Measurements from ENCODE around the gene CD248. TPM values are rescaled to one million over a fixed set of nuclear protein-coding genes. Genes with fewer than 3 reads are reported as not detected.

The CD248 gene
- total RNA-seq, 1 experiment from 2014 or later, result not detected

GRCh38 chr11:66318600-66318970 is 1.7 kb upstream of the CD248 start:
- 0 out of 2 replicates have a peak, but pooled peaks cover 10% of the 10 kb centered on the region for H3K4me1 ChIP-seq (replicated peaks; ENCODE audit: insufficient read depth)
- peaks cover 13% of the 10 kb centered on the region; the same call in 1 of the 2 replicates for H3K9me3 ChIP-seq (ENCODE audit: insufficient read depth, low read depth)
- H3K79me2 ChIP-seq (ENCODE audit: low read depth), result no peaks in the 10 kb centered on the region
- intact Hi-C loops (cut with micrococcal nuclease; ENCODE audit: unreplicated experiment), result no loop called here
- no peak overlapping the region for H3K27ac ChIP-seq
- H3K36me3 ChIP-seq (ENCODE audit: low read depth), result no peaks in the 10 kb centered on the region
- no peak overlapping the region for H2AFZ ChIP-seq
- ChIA-PET POLR2A (ENCODE audit: unreplicated experiment) (no interaction called here), CTCF (no interaction called here)
- no peak for DNase-seq
- no TSS peak for BruUV-seq (replicated peaks)
- TF ChIP-seq EZH2 (IDR thresholded peaks at IDR 0.05; ENCODE audit: low read depth), result no peak
- TF ChIP-seq CTCF (conservative IDR thresholded peaks at IDR 0.05), result no peak
- no peak overlapping the region for H3K4me3 ChIP-seq
- H3F3A ChIP-seq (ENCODE audit: insufficient read depth, low read depth), result 0 out of 2 replicates have a peak, but pooled peaks cover 3% of the 10 kb centered on the region
- no peak overlapping the region for H3K4me2 ChIP-seq
- no peaks in the 10 kb centered on the region for H4K20me1 ChIP-seq (ENCODE audit: insufficient read depth)
- no peaks in the 10 kb centered on the region for H3K9me2 ChIP-seq (ENCODE audit: insufficient read depth)
- H3K27me3 ChIP-seq (ENCODE audit: insufficient read depth, low read depth), result peaks cover 8% of the 10 kb centered on the region; the same call in 1 of the 2 replicates

GRCh38 chr11:66317723-66318599 is 1.1 kb upstream of the CD248 start:
- TF ChIP-seq EZH2 (IDR thresholded peaks at IDR 0.05; ENCODE audit: low read depth) (no peak), CTCF (conservative IDR thresholded peaks at IDR 0.05) (no peak)
- Histone ChIP-seq H2AFZ (no peak overlapping the region), H3K27me3 (ENCODE audit: insufficient read depth, low read depth) (peaks cover 8% of the 10 kb centered on the region; the same call in 1 of the 2 replicates), H4K20me1 (ENCODE audit: insufficient read depth) (no peaks in the 10 kb centered on the region), H3K4me2 (no peak overlapping the region), H3K4me3 (no peak overlapping the region), H3K4me1 (replicated peaks; ENCODE audit: insufficient read depth) (peaks cover 15% of the 10 kb centered on the region), H3F3A (ENCODE audit: insufficient read depth, low read depth) (0 out of 2 replicates have a peak, but pooled peaks cover 3% of the 10 kb centered on the region), H3K79me2 (ENCODE audit: low read depth) (no peaks in the 10 kb centered on the region), H3K9me3 (ENCODE audit: insufficient read depth, low read depth) (peaks cover 13% of the 10 kb centered on the region; the same call in 1 of the 2 replicates), H3K27ac (no peak overlapping the region), H3K36me3 (ENCODE audit: low read depth) (no peaks in the 10 kb centered on the region), H3K9me2 (ENCODE audit: insufficient read depth) (no peaks in the 10 kb centered on the region)
- DNase-seq, result no peak
- intact Hi-C loops (cut with micrococcal nuclease; ENCODE audit: unreplicated experiment), result no loop called here
- BruUV-seq (replicated peaks), result no TSS peak
- ChIA-PET CTCF (no interaction called here), POLR2A (ENCODE audit: unreplicated experiment) (interaction anchor here (0.7 kb wide), 1 partner anchor 228 kb away, joined by 6 read pairs; no protein-coding TSS in a partner anchor)

- no peak overlapping the region for H3K27ac ChIP-seq
- intact Hi-C loops (cut with micrococcal nuclease; ENCODE audit: unreplicated experiment), result no loop called here
- H4K20me1 ChIP-seq (ENCODE audit: insufficient read depth), result no peaks in the 10 kb centered on the region
- H2AFZ ChIP-seq, result no peak overlapping the region
- peaks cover 8% of the 10 kb centered on the region; the same call in 1 of the 2 replicates for H3K27me3 ChIP-seq (ENCODE audit: insufficient read depth, low read depth)
- no peak overlapping the region for H3K4me2 ChIP-seq
- H3F3A ChIP-seq (ENCODE audit: insufficient read depth, low read depth), result peaks cover 4% of the 10 kb centered on the region; the same call in 1 of the 2 replicates
- CTCF ChIA-PET, result no interaction called here
- DNase-seq, result no peak
- peaks cover 16% of the 10 kb centered on the region for H3K4me1 ChIP-seq (replicated peaks; ENCODE audit: insufficient read depth)
- no peaks in the 10 kb centered on the region for H3K9me2 ChIP-seq (ENCODE audit: insufficient read depth)
- H3K79me2 ChIP-seq (ENCODE audit: low read depth), result no peaks in the 10 kb centered on the region
- no peak overlapping the region for H3K4me3 ChIP-seq
- H3K36me3 ChIP-seq (ENCODE audit: low read depth), result no peaks in the 10 kb centered on the region
- TF ChIP-seq EZH2 (IDR thresholded peaks at IDR 0.05; ENCODE audit: low read depth) (no peak), CTCF (conservative IDR thresholded peaks at IDR 0.05) (no peak)
- POLR2A ChIA-PET (ENCODE audit: unreplicated experiment), result interaction anchor here (0.7 kb wide), 1 partner anchor 229 kb away, joined by 6 read pairs; no protein-coding TSS in a partner anchor
- peaks cover 13% of the 10 kb centered on the region; the same call in 1 of the 2 replicates for H3K9me3 ChIP-seq (ENCODE audit: insufficient read depth, low read depth)
- no TSS peak for BruUV-seq (replicated peaks)
Observed at GRCh38 chr11:66317322-66317722, 478 bp upstream of the CD248 start.
